GM19328 (cell line): Measurements from ENCODE around the gene MYBPHL.
A peak's percentile ranks its signal among the peaks of the same experiment; 100 is the strongest.

Experiments
- ATAC-seq: cut with Tn5 transposase; IDR thresholded peaks from one replicate; pipeline ENCODE4 v1.9.1; 2021; ENCODE audit warnings: mild to moderate bottlenecking, moderate library complexity; ENCODE audit not compliant: unreplicated experiment

MYBPHL gene

GRCh38 chr1:109253803-109254620 is 52.8 kb downstream of the MYBPHL start:
- ATAC-seq = no peak

DNA sequence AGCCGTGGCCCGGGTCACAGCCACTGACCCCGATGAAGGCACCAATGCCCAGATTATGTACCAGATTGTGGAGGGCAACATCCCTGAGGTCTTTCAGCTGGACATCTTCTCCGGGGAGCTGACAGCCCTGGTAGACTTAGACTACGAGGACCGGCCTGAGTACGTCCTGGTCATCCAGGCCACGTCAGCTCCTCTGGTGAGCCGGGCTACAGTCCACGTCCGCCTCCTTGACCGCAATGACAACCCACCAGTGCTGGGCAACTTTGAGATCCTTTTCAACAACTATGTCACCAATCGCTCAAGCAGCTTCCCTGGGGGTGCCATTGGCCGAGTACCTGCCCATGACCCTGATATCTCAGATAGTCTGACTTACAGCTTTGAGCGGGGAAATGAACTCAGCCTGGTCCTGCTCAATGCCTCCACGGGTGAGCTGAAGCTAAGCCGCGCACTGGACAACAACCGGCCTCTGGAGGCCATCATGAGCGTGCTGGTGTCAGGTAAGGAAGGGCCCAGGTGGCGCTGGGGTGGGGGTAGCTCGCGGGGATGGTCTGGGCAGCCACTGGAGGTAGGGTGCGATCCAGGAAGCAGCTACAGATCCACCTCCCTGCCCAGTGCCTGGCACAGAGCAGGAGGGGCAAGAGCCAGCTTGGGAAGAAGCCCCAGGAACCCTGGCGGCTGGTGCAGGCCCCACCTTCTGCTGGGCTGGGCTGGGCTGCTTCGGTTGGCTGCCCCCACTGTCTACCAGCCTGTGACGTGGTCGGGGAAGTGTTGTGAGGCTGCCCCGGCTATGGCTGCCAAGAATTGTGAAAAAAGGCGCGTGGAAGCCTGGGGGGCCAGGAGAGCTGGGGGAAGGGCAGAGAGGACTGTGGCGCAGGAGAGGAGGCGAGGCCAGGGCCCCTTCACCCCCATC is 53.7 kb downstream of the MYBPHL start:
- ATAC-seq = no peak

- no peak for ATAC-seq
These were observed 54.5 kb downstream of the MYBPHL start for GRCh38 chr1:109252167-109252892.

- no peak for ATAC-seq
These were observed 55.3 kb downstream of the MYBPHL start for GRCh38 chr1:109251277-109252166.

- no peak for ATAC-seq
These were observed 56.1 kb downstream of the MYBPHL start for GRCh38 chr1:109250454-109251276.

- ATAC-seq = peak; percentile 28
These were observed 57.0 kb downstream of the MYBPHL start for GRCh38 chr1:109249654-109250401.

DNA sequence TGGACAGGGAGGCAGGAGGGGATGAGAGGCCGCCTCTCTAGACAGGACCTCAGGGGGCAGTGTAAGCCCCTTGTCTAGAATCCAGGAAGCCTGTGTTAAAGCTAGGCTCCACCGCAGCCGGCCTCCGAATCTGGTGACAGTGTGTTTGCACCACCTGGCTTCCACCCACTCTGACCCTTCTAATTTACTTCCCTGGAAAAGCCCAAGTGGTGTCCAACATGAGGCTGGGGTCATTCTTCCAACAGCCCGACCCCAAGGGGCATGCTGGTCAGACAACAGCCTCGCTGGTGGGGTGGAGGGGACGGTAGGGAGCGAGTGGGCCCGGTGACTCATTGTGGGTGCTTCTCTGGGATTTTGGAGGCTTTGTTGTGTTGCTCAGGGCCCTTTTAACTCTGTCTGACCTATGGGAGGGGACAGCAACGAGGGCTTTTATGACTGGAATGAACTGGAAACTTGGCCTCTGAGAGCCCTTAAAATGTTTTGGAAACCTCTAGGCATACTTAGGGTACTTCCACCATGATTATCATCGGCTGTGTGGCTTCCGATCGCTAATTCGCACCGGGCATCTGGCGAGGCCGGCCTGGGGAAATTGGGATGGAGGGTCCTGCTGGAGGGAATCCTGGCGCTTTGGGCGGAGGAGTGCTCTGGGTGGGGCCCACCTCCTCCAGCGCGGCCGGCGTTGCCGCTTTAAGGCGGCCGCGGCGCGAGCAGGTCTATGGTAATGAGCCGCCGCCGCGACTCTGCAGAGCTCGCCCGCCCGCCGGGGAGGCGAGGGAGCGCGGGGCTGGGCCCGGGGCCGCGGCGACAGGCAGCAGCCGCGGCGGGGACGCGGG is 57.8 kb downstream of the MYBPHL start, which contains the start of gene CELSR2:
CELSR2 (plus strand) TSS at position 743 of the 833 bp plus-strand sequence. CDS start 541 bp downstream, outside the sequence.
- peak; percentile 84 for ATAC-seq

- no peak for ATAC-seq
These were observed 58.4 kb downstream of the MYBPHL start for GRCh38 chr1:109248444-109248796.

- no peak for ATAC-seq
These were observed 59.1 kb downstream of the MYBPHL start for GRCh38 chr1:109247401-109248365.

DNA sequence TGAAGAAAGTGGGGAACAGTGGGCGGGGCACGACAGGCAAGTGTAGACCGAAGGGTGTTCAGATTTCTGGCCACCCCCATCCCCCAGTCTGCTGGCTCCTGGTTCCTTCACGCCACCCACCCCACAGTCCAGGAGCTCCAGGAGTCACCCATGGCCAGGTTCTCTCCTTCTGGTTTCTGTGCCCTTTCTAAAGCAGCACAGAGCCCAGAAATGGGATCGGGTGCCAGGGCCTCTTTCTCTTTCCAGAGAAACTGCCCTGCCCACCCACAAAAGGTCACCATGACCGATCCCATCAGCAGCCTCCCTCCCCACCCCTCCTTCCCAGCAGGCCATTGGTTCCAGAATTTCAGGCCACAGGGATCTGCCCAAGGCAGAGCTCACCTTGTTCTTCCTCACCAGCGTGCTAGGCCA is 60.7 kb downstream of the MYBPHL start:
- no peak for ATAC-seq

DNA sequence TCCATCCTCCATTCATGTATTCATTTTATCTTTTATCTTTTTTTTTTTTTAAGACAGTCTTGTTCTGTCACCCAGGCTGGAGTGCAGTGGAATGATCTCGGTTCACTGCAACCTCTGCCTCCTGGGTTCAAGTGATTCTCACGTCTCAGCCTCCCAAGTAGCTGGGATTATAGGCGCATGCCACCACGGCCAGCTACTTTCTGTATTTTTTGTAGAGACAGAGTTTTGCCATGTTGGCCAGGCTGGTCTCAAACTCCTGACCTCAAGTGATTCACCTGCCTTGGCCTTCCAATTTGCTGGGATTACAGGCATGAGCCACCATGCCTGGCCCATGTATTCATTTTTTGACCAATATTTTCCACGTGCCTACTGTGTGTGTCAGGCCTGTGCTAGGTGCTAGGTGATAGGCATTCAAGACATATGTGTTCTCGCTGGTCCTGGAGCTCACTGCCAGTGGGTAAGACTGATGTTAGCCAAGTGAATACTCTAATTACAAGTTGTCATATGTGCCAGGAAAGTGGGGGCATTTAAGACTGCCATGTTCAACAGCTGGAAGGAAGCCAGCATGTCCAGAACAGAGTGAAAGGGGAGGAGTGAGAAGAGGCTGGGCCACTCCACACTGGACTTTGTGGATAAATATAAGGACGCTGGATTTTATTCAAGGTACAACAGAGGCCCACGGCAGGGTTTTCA is 62.8 kb downstream of the MYBPHL start:
- ATAC-seq = no peak

DNA sequence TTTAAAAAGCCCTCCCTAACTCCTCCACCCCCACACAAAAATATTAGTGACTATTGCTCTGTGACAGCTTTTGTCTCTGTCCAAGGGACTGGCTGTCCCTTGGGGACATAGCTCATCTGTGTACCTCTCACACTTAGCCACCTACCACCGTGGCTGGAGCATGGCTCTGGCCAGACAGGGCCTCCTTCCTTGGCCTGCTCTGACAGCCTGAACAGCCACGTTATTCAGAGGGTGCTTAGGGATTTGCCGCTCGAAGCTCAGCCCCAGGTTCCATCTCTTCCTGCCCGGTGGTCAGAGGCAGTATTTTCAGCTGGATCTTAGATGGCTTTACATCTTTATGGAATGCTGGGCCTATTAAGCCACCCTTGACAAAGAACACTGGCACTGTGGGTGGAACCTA is 63.6 kb downstream of the MYBPHL start:
- no peak for ATAC-seq

- no peak for ATAC-seq
These were observed 64.4 kb downstream of the MYBPHL start for GRCh38 chr1:109242387-109242786.
